SK-N-SH (cell line): ENCODE data around the gene PLCXD1.

Experiments used
- CHD2 ChIP-seq: fragments of 150-350 bp; IDR thresholded peaks from 2 replicates; pipeline ENCODE4 v1.6.1; 2018; ENCODE audit warnings: low read length; ENCODE audit not compliant: partially characterized antibody
- CTCF ChIP-seq: fragments of 200-600 bp; sonication (generic); IDR thresholded peaks from 2 replicates; pipeline ENCODE4 v1.6.1; 2017; ENCODE audit warnings: antibody characterized with exemption, mild to moderate bottlenecking, moderate library complexity
- EP300 ChIP-seq, 2 experiments: IDR thresholded peaks; 2 replicates each; pipeline versions ENCODE4 v1.4.0 to v1.6.1; 2012; ENCODE audit warnings: borderline replicate concordance in 1 of 2, low read depth in 1 of 2, low read length in 1 of 2
- EZH2phosphoT487 ChIP-seq: fragments of 200-600 bp; sonication (generic); IDR thresholded peaks from 2 replicates; pipeline ENCODE4 v1.6.1; 2017; ENCODE audit warnings: low read depth, mixed run types, mild to moderate bottlenecking, antibody characterized with exemption, moderate library complexity, borderline replicate concordance
- GABPA ChIP-seq: IDR thresholded peaks from 2 replicates; pipeline ENCODE4 v1.4.0; 2012; ENCODE audit warnings: low read depth, mild to moderate bottlenecking
- GATA2 ChIP-seq: sonication (generic); formaldehyde crosslinking; IDR thresholded peaks from 2 replicates; pipeline ENCODE4 v1.5.0; 2020; ENCODE audit warnings: mild to moderate bottlenecking, missing genetic modification reagents
- NRF1 ChIP-seq: IDR thresholded peaks from 2 replicates; pipeline ENCODE4 v1.6.1; 2012; ENCODE audit warnings: low read depth, mild to moderate bottlenecking, low read length
- POLR2AphosphoS5 ChIP-seq: IDR thresholded peaks from 2 replicates; pipeline ENCODE4 v1.6.1; 2012; ENCODE audit warnings: low read depth, low read length
- RFX5 ChIP-seq: IDR thresholded peaks from 2 replicates; pipeline ENCODE4 v1.6.1; 2012; ENCODE audit warnings: mild to moderate bottlenecking, improper control_type of control experiment, low read length
- RXRA ChIP-seq: IDR thresholded peaks from 2 replicates; pipeline ENCODE4 v1.4.0; 2012; ENCODE audit warnings: low read depth, mild to moderate bottlenecking, borderline replicate concordance
- SMC3 ChIP-seq: IDR thresholded peaks from 2 replicates; pipeline ENCODE4 v1.6.1; 2012; ENCODE audit warnings: low read depth, low read length, improper control_type of control experiment

DNA sequence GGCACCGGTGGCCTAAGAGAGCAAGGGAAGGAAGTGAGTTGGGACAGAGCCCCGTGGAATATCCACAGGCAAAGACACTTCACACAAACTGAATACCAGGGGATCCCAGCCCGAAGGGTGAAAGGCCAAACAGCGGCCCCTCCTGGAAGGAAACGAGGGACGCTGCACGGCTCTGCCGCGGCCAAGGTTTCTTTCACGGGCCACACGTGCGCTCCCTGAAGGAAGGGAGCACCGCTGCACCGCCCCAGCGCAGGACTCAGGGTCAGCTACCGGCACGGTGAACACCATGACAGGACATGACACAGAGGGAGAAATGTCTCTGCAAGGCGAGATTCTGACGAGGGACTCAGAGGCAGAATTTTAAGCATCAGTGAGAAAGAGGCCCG, 69.0 kb downstream of the PLCXD1 start:
- TF ChIP-seq SMC3 (no peak), CTCF (no peak), RXRA (no peak), POLR2AphosphoS5 (no peak), GABPA (no peak), NRF1 (no peak), EP300 (IDR thresholded peaks at IDR 0.05; ENCODE audit: borderline replicate concordance in 1 of 2, low read depth in 1 of 2, low read length in 1 of 2) (no peak), CHD2 (no peak), GATA2 (CRISPR knock-in tag) (no peak), RFX5 (no peak), EZH2phosphoT487 (no peak)
